GM19023 (cell line): ENCODE results near the gene DIS3L2.

Source experiments
- ATAC-seq: cut with Tn5 transposase; IDR thresholded peaks from one replicate; pipeline ENCODE4 v1.9.1; 2021; ENCODE audit warnings: mild to moderate bottlenecking, moderate library complexity; ENCODE audit not compliant: unreplicated experiment

The DIS3L2 gene, protein sequence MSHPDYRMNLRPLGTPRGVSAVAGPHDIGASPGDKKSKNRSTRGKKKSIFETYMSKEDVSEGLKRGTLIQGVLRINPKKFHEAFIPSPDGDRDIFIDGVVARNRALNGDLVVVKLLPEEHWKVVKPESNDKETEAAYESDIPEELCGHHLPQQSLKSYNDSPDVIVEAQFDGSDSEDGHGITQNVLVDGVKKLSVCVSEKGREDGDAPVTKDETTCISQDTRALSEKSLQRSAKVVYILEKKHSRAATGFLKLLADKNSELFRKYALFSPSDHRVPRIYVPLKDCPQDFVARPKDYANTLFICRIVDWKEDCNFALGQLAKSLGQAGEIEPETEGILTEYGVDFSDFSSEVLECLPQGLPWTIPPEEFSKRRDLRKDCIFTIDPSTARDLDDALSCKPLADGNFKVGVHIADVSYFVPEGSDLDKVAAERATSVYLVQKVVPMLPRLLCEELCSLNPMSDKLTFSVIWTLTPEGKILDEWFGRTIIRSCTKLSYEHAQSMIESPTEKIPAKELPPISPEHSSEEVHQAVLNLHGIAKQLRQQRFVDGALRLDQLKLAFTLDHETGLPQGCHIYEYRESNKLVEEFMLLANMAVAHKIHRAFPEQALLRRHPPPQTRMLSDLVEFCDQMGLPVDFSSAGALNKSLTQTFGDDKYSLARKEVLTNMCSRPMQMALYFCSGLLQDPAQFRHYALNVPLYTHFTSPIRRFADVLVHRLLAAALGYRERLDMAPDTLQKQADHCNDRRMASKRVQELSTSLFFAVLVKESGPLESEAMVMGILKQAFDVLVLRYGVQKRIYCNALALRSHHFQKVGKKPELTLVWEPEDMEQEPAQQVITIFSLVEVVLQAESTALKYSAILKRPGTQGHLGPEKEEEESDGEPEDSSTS

DNA sequence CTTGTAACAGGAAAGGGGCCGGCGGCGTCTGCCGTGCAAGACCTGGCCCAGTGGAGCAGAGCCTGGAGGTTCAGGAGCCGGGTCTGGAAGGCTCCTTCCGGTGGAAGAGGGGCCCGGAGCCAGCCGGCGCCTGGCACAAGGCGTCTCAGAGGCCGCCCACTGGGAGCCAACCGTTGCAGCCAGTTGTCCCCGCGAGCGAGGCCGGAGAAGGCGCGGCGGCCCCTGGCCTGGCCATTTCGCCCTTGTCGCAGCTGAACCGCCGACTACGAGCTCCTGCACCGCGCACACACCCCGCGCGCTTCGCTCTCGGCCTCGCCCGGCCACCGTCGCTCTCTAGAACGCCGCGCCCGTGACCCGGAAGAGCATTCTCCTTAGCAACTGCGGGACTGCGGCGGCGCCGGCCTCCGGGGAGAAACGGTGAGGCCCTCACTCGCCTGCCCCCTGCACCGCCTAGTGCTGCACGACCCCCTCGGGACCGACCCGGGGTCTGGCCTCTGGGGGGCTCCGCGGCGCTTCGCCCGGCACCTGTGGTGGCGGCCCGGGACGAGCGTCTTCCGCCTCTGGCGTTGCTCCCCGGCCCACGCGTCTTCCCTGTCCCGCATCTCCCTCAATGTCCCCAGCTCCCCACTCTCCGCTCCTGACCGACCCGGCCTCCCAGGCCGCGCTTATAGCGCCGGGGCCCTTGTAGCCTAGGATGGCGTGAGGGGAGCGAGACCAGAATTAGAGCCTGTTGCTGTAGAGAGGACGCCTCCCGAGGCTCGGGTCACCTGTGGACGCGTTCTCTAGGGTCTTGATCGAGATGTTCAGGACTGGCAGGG is at the start of gene DIS3L2:
Gene DIS3L2, plus strand, starts transcription at position 365 of the 818 bp plus-strand sequence. CDS start 53,215 bp downstream, outside the sequence.
- ATAC-seq = peak; percentile 94

DNA sequence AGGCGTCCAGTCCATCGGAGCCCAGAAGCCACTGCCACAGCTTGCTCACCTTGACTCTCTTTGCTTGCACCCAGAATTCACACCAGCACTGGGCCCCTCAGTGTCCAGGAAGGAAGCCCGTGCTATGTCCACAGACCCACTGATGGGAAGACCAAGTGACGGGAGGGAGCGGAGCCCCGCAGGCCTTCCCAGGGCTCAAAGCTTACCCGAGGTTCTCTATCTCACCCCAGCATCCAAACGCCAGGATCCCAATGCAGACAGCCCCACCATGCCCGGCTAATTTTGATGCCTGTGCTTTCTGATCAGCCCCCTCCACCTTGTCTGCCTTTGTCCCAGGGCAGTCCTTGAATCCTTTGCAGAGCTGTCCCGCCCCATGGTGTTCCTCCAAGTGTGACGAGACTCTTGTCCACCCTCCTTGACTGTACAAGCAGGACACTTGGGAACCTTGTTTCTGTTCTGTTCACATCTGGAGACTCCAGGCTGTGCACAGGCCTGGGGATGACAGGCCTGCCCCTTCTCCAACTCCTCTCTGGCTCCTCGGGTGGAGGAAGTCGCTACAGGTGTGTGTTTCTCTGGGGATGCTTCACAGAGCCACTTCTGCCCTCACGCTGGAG is 47.3 kb upstream of the DIS3L2 start:
- no peak for ATAC-seq

DNA sequence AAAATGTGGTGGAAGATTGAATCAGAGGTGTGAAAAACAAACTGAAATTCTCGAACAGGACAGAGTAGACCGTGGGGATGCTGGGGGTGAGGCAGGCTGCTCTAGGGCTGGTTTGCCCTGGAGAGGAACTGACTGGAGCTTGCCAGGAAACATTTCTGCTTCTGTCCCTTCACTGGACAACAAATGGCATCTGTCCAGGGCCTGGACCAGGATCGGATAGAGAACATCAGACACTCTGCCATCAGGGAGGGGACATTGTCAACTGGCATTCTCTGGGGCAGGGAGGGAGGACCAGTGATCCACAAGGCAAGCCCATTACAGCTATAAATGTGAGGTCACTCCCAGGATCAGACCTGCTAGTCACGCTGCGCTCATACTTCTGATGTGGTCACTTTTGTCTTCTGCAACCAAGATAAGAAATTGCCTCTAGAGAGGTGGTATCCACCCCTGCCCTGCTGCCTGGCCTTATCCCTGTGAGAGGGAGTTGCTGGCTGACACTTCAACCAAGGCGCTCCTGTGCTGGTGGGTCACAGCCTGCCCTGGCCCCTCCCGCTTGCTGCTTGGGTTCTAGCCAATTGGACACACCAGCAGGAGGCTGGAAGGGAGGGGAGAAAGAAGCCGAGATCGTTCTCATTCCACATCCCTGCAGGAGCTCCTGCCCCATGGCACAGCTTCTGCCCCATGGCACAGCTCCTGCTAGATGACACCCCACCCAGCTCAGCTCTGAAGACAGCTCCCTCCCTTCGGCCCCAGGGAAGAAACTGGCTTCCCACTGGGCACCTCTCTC is 44.0 kb upstream of the DIS3L2 start:
- ATAC-seq = no peak

DNA sequence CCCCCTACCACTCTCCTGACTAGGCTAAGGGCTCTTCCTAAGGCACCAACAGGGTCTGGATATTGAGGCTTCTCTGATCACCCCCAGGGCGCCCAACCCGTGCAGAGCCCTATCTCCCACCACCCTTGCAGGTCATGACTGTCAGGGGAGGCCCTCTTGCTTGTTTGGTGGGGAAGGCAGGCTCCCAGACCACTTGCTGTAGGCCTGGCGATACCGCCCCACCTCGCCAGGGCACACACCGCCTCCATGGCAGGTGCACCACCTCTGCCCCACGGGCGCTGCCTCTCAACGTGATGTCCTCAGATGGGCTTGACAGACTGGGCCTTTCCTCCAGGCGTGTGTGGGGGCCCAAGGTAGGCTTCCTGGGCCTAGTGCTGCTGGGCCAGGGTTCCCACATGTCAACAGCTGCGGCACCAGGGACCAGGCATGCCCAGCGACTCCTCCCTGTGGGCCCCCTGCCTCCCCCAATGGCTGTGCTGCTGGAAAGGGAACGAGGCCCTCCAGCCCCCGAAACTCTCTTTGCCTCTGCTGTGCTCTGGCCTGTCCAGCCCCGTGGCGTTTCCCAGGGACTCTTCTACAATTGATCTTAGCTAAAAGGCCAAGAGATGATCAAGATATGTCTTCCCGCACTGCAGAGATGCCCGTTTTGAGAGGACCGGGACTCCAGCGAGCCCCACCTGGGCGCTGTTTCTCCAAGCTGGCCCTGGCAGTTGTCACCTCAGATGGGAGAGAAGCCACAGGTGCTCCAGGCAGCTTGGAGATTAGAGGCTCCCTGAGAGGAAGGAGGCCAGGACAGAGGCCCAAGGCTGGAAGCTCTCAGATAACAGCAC is 42.8 kb upstream of the DIS3L2 start:
- ATAC-seq = no peak

DNA sequence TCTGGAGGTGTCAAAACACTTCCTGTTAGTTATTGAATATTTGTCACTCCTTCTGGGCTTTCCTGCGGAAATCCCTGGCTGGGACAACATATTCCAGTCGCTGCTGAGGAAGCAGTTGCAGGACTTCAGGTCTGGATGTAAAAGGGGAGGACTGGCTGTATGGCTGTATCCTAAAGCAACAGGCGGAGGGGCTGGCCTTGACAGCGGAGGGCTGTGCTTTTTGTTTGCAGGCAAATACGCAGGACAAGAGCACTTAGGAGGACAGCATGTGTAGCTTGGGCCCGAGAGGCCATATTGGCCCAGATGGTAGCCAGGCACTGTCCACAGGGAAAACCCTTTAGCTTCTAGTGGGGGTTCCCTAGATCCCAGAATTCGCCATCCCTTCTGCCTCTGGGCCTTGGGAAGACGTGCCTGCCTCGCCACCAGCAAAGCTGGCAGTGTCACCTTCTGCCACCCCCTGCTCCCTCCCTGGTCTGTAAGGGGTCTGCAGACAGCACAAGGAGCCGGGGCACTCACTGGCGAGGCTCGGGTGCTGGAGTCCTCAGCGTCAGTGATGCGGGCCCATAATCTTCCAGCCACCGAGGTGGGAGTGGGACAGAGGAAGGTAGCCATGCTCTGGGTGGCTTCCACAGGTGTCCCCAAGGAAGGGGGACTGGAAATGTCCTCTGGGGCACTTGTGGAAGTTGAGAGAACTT is 42.0 kb upstream of the DIS3L2 start:
- no peak for ATAC-seq

DNA sequence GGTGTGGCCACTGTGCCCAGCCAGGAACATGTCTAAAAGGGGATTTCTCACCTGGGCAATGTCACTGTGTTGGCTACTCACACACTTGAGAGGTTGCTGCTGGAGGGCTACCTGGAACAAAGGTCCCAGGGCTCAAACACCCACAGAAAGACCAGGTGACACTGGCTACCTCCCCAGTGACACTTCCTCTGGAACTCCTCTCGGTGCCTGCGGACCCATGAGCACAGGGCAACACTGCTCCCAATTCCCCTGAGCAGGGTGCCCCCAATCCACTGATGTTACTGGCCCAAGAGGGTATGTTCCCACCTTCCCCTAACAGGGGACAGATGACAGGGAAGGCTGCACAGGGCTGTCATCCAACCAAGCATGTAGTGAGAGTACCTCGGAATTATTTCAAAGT is 41.1 kb upstream of the DIS3L2 start:
- ATAC-seq = no peak

DNA sequence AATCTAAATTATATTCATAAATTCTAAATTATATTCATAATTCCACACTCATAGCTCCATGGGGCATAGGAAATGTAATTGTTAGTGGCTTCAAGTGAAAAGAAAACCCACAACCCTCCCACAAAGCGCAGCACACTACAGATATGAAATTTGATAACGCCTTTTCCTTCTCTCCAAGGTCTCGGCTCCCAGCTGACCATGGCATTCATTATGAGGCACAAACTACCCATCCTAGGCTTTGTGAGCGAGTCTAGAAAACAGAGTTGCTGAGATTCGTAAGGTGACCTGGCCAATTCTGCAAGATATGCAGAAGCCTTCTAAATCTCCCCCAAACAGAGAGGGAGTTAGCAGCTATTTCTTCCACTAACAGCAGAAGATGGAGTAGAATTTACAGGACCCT is 40.7 kb upstream of the DIS3L2 start:
- no peak for ATAC-seq

DNA sequence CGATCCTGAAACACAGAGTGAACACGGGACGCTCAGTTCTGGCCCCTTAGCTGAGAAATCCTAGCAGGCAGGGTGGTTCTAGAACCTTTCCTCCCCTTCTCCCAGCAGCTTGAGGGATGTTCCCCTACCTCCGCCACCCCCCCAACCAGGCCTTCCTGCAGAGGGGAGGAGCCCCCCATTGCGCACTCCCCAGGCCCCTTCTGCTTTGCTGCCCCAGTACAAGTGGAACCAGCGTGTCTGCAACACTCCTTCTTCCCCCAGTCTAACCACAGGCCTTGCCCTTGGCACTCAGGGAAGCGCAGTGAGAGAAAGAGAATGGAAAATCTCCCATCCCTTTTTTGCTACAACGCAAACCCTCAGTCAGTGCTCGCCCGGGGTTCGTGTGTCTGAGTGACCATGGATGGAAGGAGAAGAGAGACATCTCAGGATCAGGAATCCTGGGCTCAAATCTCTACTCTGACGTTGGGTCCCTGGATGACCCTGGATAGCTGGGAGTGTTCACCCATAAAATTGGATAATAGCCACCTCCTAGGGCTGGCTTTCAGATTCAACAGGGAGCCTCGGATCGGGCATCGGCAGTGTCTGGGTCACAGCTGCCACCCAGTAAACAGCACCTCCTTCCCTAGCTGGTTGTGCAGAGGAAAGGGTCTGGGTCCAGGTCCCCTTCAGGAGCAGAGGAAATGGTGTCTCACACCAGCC is 39.1 kb upstream of the DIS3L2 start:
- no peak for ATAC-seq

DNA sequence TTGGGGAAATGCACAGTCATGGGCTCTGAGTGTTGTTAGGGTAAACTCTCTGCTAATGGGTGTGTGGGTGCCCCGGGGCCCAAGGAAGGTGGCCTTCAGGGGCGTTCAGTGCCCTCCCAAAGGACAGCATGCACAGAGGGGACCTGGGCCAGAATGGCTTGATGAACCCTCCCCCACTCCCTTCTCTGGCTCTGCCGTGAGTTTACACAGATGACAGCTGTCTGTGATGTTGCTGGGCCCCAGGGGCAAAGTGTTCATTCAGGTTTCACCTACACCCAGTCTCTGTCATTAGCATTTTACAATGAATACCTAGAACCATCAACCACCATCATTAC is 38.5 kb upstream of the DIS3L2 start:
- ATAC-seq = no peak

DNA sequence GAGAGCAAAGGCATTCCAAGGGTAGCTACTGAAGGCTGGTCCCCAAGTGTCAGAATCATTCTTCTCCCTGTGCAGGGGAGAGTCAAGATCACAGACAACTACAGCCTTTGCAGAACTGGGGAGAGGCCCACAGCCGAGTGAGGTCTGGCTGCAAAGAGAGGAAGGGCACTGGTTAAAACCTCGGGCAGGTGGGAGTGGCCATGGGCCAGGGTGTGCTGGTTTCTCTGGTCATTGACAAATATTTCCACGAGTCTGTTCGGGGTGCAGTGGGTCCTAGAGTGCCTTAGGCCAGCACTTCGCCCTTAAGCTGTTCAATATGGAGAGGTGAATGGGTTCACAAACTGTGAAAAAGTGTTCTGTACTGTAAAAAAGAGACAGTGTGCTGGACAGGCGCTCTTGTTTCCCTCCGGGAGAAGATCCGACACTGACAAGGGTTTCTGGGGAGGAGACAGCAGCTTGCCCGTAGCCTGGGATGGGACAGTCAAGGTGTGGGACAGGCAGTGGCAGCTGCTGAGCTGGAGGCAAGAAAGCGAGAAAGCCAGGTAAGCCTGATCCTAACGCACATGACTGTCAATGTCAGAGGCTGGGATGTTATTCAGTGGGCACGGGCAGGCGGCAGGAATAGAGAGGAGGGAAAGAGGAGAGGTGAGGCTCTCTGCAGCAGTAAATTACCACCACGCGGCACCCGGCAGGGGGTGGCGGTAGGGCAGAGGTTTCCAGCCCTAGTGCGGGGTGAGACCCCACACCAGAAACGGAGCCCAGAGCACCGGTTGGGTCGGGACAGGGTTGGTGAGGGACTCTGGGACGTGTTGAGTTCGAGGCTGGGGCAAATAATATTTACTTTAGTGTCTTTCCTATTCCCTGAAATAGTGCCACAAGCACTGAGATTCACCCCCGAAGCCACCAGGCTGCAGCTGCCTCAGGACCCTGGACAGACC is 37.3 kb upstream of the DIS3L2 start:
- ATAC-seq = no peak

DNA sequence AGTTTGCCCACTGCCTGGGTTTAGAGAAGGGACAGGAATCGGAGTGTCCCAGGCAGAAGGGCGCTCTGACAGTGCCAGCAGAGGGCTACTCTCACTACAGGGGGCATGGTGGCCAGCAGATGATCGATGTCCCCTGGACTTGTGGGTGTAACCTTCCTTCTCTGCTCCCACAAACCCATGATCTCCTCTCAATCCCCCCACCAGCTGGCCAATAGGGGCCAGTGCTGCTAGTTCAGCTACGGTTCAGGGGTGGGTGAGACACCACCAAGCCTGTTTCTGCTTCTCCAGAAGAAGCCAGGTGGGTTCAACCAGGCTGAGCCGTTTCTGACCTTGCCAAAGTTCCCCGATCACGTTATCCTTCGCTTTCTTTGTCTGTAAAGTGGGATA is 36.6 kb upstream of the DIS3L2 start:
- ATAC-seq = no peak

DNA sequence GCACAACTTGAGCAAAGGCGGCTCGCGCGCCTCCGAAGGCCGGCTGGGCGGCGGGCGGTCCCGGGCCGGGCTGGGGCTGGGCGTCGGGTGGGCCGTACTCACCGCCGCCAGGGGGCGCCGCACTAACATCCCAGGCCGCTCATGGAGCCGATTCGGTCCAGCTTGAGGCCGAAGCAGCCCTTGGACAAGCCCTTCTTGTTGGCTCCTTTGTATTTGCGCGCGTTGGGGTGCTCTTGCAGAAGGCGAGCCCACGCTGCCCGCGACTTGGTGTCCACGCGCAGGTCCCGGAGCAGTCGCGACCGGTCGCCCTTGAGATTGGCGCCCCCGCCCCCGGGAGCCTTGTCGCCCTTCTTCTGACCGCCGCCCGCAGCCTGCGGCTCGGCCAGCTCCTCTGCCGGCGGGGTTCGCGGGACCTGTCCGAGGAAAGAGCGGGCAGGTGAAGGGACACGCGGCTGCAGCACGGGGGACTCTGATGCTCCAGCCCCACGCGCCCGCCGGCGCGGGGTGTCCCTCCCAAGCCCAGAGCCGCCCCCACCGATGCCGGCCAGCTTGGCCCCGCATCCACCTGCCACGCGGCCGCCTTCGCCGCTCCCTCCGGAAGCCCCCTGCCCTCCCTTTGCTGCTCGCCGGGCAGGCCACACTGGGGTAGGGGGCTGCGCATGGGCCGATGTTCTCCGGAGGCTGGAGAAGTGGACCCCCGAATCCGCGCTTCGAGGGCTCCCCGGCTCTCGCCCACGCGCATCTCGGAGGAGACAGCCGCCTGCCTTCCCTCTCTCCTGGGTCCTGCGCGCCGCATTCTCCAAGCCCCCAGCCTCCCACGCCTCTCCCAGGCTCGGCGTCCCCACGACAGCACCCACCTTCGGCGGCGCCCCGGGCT is 36.0 kb upstream of the DIS3L2 start:
- ATAC-seq = peak; percentile 52

DNA sequence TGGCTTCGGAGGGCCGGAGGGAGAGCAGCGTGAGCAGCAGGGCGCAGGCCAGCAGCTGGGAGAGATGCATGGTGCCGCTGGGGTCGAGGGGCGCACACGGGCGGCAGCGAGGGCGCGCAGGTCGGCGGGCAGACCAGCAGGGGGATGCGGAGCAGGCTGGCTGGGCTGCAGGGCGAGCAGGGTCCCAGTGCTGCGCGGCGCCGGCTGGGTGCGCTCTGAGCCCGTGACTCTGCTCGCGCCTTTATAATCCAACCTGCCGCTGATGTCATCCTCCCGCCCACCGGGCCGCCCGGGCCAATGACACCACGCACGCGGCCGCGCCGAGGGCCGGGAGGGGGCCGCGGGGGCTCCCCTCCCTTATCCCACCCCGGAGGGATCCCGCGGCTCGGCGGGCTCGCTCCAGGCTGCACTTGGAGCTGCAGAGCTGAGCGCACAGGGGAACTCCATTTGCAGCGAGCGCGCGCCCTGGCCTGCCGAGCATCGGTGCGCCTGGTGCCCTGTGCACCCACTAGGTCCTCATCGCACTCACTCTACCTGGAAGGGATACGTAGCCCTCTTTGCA is 35.3 kb upstream of the DIS3L2 start, which contains the start of gene NPPC:
Gene NPPC, minus strand, starts transcription at position 217 of the 562 bp plus-strand sequence. Its CDS starts 147 bp downstream, at position 70.
- ATAC-seq = peak; percentile 53

DNA sequence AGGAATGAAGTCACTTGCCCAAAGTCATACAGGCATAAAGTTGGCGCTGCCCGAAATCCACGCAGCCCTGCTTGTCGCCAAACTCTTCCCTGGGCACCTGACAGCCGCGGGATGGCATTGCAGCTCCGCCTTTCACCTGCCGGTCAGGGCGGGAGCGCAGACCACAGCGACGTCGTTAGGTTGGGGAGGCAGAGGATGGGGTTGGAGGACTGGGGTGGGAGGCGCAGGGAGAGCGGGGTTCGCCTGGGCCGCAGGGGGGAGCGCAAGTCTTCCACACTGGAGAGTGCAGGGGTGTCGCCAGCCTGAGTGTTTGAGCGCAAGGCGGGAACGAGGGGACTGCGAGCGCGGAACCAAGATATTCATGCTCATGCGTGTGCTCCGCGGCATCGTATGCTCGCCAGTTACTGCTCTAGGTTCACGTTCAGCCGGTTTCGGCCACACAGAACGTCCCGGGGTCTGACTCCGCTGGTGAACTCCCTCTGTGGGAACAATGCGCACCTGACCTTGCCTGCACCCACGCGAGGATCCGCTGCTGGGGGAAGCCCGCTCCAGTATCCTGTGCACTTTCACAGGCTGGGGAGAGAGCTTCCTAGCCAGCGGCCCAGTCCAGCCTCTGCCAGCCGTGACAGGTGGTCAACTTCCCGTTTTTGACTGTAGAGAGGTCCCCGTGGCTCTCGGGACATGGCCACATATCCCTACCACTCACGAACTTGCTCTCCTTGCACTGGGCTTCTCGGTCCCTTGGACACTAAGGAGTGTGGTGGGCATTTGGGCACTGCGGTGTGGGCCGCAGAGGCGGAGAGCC is 34.5 kb upstream of the DIS3L2 start:
- ATAC-seq = no peak

DNA sequence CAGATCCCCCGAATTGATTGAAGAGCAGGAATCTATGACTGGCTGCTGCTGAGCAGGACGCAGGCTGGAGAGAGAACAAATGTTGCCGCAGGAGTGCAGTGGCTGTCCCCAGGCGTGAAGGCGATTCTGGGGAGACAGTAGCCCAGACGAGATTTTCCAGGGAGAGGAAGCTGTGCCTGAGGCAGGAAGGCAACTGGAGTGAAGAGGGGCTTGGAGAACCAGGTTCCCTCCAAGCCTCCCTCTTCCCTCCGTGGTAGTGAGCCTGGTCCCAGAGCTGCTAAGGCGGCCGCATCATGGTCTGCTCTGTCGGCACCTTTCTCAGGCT is 34.0 kb upstream of the DIS3L2 start:
- ATAC-seq = no peak
